ENCODE results near the gene HOXA6. TPM values are rescaled to one million over a fixed set of nuclear protein-coding genes. Genes with fewer than 3 reads are reported as not detected.
A peak's percentile ranks its signal among the peaks of the same experiment; 100 is the strongest.

The HOXA6 gene
- total and polyA plus RNA-seq, 2 of the 4 experiments (the other 2 are of a cell fraction), result 1.4 to 1.8 TPM

- peak overlapping the region; percentile 73 for H2BK120ac ChIP-seq (ENCODE audit: low read depth, low read length)
- H4K91ac ChIP-seq (ENCODE audit: insufficient read depth, low read depth, low read length), result peak overlapping the region; percentile 83
- 3% methylated on average over 6 of the region's 19 CpGs; no CpG with 5 or more reads in 1 of the 2 experiments for whole genome bisulfite sequencing, 2 experiments (ENCODE audit: extremely low coverage in 2 of 2, insufficient read length in 1 of 2)
- in situ Hi-C loops (cut with MboI; ENCODE audit: low sequenced_read_pairs), result no loop called here
- peaks cover 9% of the 10 kb centered on the region; the same call in 1 of the 2 replicates for H3K36me3 ChIP-seq (ENCODE audit: control insufficient read depth, insufficient read depth, low read length)
- peak overlapping the region; percentile 71 for H3K4me3 ChIP-seq (ENCODE audit: insufficient read depth, low read depth, low read length)
- peak overlapping the region; percentile 51 for H4K5ac ChIP-seq (ENCODE audit: low read depth, low read length)
- no TSS peak for BruUV-seq (replicated peaks)
- peak overlapping the region; percentile 39; the same call in 1 of the 3 replicates for H2BK15ac ChIP-seq (ENCODE audit: low read depth, low read length)
- DNase-seq (peak; percentile 97), ATAC-seq (ENCODE audit: low read depth) (peak; percentile 54)
- H3K79me1 ChIP-seq (ENCODE audit: low read depth in 1 of 2, low read length in 2 of 2), result peaks cover 0 to 37% of the 10 kb centered on the region in 2 experiments; a peak in 2 of 4 replicates
- H3K4me2 ChIP-seq (ENCODE audit: low read depth, low read length), result peak overlapping the region; percentile 78
- ChIA-PET CTCF (interaction anchor here (0.7 kb wide), 1 partner anchor 33 kb away, joined by 3 read pairs; no protein-coding TSS in a partner anchor), POLR2A (ENCODE audit: unreplicated experiment) (interaction anchor here (0.6 to 0.7 kb wide), 2 partner anchors 17 to 413 kb away, joined by 3 read pairs; no protein-coding TSS in a partner anchor)
- peak overlapping the region; percentile 37 to 64 for H4K8ac ChIP-seq (ENCODE audit: low read depth in 2 of 2, low read length in 2 of 2)
- H4K20me1 ChIP-seq (ENCODE audit: insufficient read depth, low read length), result peaks cover 10% of the 10 kb centered on the region
- peak overlapping the region; percentile 96 for H3K9ac ChIP-seq (ENCODE audit: low read depth, low read length)
- peak overlapping the region; percentile 95 for H3K23ac ChIP-seq (ENCODE audit: low read depth, low read length)
- peak overlapping the region; percentile 72 for H3K14ac ChIP-seq (replicated peaks; ENCODE audit: low read depth, low read length)
- H3K9me1 ChIP-seq (ENCODE audit: insufficient read depth, low read length), result peaks cover 7% of the 10 kb centered on the region; the same call in 1 of the 2 replicates
- peak overlapping the region; percentile 80 for H2BK5ac ChIP-seq (ENCODE audit: low read depth, low read length, poor library complexity, severe bottlenecking)
- peak overlapping the region; percentile 83 for H3K56ac ChIP-seq (ENCODE audit: extremely low read depth, insufficient read depth, low read length)
- H3K27me3 ChIP-seq (ENCODE audit: control insufficient read depth, insufficient read depth, low read length), result no peaks in the 10 kb centered on the region
- H3K27ac ChIP-seq (ENCODE audit: insufficient read depth, low read length), result peak overlapping the region; percentile 89
- peak overlapping the region; percentile 52; the same call in 1 of the 2 replicates for H2BK20ac ChIP-seq (ENCODE audit: low read depth, low read length)
- no peaks in the 10 kb centered on the region for H3K9me3 ChIP-seq (ENCODE audit: control insufficient read depth, insufficient read depth, low read length)
- intact Hi-C loops (cut with micrococcal nuclease), result no loop called here
- peak overlapping the region; percentile 29 for H2AFZ ChIP-seq (replicated peaks; ENCODE audit: low read length, poor library complexity)
- peaks cover 23% of the 10 kb centered on the region for H3K4me1 ChIP-seq (ENCODE audit: control insufficient read depth, insufficient read depth, low read length)
- dilution Hi-C loops (cut with HindIII; ENCODE audit: low sequenced_read_pairs, unreplicated experiment), result no loop called here
- peak overlapping the region; percentile 87 for H3K4ac ChIP-seq (ENCODE audit: low read depth, low read length)
- peak overlapping the region; percentile 92 for H2AK5ac ChIP-seq (ENCODE audit: low read depth, low read length)
- peak overlapping the region; percentile 97 for H3K18ac ChIP-seq (ENCODE audit: low read depth, low read length)
- H2AK9ac ChIP-seq (replicated peaks; ENCODE audit: low read depth, low read length, poor library complexity), result peak overlapping the region; percentile 68
- 0 out of 2 replicates have a peak, but pooled peaks have one; percentile 10 for TF ChIP-seq FOS (IDR thresholded peaks at IDR 0.05; ENCODE audit: low read depth, low read length)
- TF ChIP-seq USF2 (IDR thresholded peaks at IDR 0.05; ENCODE audit: low read depth, low read length), result peak; percentile 93
- TF ChIP-seq MAFK (IDR thresholded peaks at IDR 0.05; ENCODE audit: low read depth, low read length), result no peak
- TF ChIP-seq MAZ (IDR thresholded peaks at IDR 0.05; ENCODE audit: borderline replicate concordance, low read depth, low read length), result peak; percentile 68; the same call in 1 of the 2 replicates
- TF ChIP-seq, protein P1, sequence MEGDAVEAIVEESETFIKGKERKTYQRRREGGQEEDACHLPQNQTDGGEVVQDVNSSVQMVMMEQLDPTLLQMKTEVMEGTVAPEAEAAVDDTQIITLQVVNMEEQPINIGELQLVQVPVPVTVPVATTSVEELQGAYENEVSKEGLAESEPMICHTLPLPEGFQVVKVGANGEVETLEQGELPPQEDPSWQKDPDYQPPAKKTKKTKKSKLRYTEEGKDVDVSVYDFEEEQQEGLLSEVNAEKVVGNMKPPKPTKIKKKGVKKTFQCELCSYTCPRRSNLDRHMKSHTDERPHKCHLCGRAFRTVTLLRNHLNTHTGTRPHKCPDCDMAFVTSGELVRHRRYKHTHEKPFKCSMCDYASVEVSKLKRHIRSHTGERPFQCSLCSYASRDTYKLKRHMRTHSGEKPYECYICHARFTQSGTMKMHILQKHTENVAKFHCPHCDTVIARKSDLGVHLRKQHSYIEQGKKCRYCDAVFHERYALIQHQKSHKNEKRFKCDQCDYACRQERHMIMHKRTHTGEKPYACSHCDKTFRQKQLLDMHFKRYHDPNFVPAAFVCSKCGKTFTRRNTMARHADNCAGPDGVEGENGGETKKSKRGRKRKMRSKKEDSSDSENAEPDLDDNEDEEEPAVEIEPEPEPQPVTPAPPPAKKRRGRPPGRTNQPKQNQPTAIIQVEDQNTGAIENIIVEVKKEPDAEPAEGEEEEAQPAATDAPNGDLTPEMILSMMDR (conservative IDR thresholded peaks at IDR 0.05; ENCODE audit: low read depth, low read length), result no peak
- TF ChIP-seq RAD21 (IDR thresholded peaks at IDR 0.05; ENCODE audit: low read length), result no peak
- TF ChIP-seq RCOR1 (IDR thresholded peaks at IDR 0.05; ENCODE audit: insufficient replicate concordance, low read length), result no peak
- TF ChIP-seq RFX5 (IDR thresholded peaks at IDR 0.05; ENCODE audit: low read depth, low read length), result no peak
- TF ChIP-seq NFE2L2 (IDR thresholded peaks at IDR 0.05; ENCODE audit: low read depth, low read length), result no peak
- TF ChIP-seq SMC3 (IDR thresholded peaks at IDR 0.05; ENCODE audit: low read depth, low read length), result peak; percentile 9; the same call in 1 of the 2 replicates
- peak; percentile 84 for TF ChIP-seq BHLHE40 (IDR thresholded peaks at IDR 0.05; ENCODE audit: low read depth, low read length)
- TF ChIP-seq CEBPB (IDR thresholded peaks at IDR 0.05; ENCODE audit: low read depth, low read length), result no peak
- peak; percentile 81 for TF ChIP-seq POLR2A (IDR thresholded peaks at IDR 0.05; ENCODE audit: low read depth, low read length)
- TF ChIP-seq, protein P2, sequence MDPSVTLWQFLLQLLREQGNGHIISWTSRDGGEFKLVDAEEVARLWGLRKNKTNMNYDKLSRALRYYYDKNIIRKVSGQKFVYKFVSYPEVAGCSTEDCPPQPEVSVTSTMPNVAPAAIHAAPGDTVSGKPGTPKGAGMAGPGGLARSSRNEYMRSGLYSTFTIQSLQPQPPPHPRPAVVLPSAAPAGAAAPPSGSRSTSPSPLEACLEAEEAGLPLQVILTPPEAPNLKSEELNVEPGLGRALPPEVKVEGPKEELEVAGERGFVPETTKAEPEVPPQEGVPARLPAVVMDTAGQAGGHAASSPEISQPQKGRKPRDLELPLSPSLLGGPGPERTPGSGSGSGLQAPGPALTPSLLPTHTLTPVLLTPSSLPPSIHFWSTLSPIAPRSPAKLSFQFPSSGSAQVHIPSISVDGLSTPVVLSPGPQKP (IDR thresholded peaks at IDR 0.05; ENCODE audit: borderline replicate concordance, low read depth, low read length), result no peak
These were observed 29.6 kb downstream of the HOXA6 start for GRCh38 chr7:27117887-27118491.
